HFFc6 (cell line): ENCODE measurements around the gene UGT1A7. TPM values are rescaled to one million over a fixed set of nuclear protein-coding genes. Genes with fewer than 3 reads are reported as not detected.
"Not testable (repeated sequence)": the region's sequence is repeated elsewhere in the genome, so short reads cannot be mapped to it uniquely, and the experiment has no call there.

ENCODE experiments used
- DNase-seq: peaks from one replicate; pipeline ENCODE4 v3.0.0-alpha.2; 2018
- H3K27ac Mint-ChIP-seq: 2 replicates; pipeline ENCODE4 v1.8.0; 2020; ENCODE audit warnings: mild to moderate bottlenecking, mixed read lengths
- H3K27me3 Mint-ChIP-seq: 2 replicates; pipeline ENCODE4 v1.8.0; 2021; ENCODE audit warnings: mild to moderate bottlenecking, moderate library complexity, mixed read lengths; ENCODE audit not compliant: insufficient read depth
- H3K36me3 Mint-ChIP-seq: 2 replicates; pipeline ENCODE4 v1.8.0; 2021; ENCODE audit warnings: low read depth, mixed read lengths
- H3K4me1 Mint-ChIP-seq: 2 replicates; pipeline ENCODE4 v1.8.0; 2020; ENCODE audit warnings: low read depth, mixed read lengths
- H3K4me3 Mint-ChIP-seq: 2 replicates; pipeline ENCODE4 v1.8.0; 2020; ENCODE audit warnings: mild to moderate bottlenecking, moderate library complexity, mixed read lengths
- H3K9me3 Mint-ChIP-seq: 2 replicates; pipeline ENCODE4 v1.8.0; 2020; ENCODE audit warnings: mild to moderate bottlenecking, mixed read lengths
- long read RNA-seq: library from polyadenylated mRNA; unstranded; transcript quantifications from one replicate; pipeline ENCODE4 v2.0.0, GENCODE V29; 2019
- total RNA-seq, 6 experiments: library from RNA; stranded (reverse); fragmentation: NEBNext Ultra II Directional; extraction: Animal tissue kit (Norgen Biotek cat#: 25700); gene quantifications; 2 replicates in 1 of 6; 3 replicates in 5 of 6; pipeline ENCODE4 v1.2.3, GENCODE V29; 2021
- TF ChIP-seq, protein P1 (sequence below): fragments of 200-600 bp; sonication (generic); IDR thresholded peaks from 2 replicates; pipeline ENCODE4 v1.5.0; 2021; ENCODE audit warnings: antibody characterized with exemption, mild to moderate bottlenecking

The UGT1A7 gene
- not detected for total RNA-seq
- long read RNA-seq: 0 reads

DNA sequence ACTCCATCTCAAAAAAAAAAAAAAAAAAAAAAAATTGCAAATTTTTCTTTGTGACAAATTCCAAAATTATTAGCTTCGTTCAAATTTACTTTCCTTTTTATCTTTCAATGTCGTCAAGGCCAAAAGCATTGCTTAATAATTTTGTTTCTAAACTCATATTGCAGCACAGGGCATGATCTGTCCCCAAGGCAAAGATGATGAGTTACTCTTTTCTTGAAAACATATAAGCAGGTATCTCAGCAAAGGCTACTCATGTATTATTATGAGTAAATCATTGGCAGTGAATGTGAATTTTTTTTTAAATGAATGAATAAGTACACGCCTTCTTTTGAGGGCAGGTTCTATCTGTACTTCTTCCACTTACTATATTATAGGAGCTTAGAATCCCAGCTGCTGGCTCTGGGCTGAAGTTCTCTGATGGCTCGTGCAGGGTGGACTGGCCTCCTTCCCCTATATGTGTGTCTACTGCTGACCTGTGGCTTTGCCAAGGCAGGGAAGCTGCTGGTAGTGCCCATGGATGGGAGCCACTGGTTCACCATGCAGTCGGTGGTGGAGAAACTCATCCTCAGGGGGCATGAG lies at the start of gene UGT1A7:
Gene UGT1A7, plus strand, starts transcription at position 381 of the 579 bp plus-strand sequence. Its CDS starts 37 bp downstream, at position 418.
- Mint-ChIP-seq H3K27ac (no peak within 1 kb of the TSS), H3K27me3 (peaks cover 3% of the 10 kb centered on the region; the same call in 1 of the 2 replicates), H3K36me3 (no peaks in the 10 kb centered on the region), H3K4me3 (no peak within 1 kb of the TSS), H3K4me1 (no peaks in the 10 kb centered on the region), H3K9me3 (peaks cover 13% of the 10 kb centered on the region; the same call in 1 of the 2 replicates)
- DNase-seq: no peak
- TF ChIP-seq, protein P1, sequence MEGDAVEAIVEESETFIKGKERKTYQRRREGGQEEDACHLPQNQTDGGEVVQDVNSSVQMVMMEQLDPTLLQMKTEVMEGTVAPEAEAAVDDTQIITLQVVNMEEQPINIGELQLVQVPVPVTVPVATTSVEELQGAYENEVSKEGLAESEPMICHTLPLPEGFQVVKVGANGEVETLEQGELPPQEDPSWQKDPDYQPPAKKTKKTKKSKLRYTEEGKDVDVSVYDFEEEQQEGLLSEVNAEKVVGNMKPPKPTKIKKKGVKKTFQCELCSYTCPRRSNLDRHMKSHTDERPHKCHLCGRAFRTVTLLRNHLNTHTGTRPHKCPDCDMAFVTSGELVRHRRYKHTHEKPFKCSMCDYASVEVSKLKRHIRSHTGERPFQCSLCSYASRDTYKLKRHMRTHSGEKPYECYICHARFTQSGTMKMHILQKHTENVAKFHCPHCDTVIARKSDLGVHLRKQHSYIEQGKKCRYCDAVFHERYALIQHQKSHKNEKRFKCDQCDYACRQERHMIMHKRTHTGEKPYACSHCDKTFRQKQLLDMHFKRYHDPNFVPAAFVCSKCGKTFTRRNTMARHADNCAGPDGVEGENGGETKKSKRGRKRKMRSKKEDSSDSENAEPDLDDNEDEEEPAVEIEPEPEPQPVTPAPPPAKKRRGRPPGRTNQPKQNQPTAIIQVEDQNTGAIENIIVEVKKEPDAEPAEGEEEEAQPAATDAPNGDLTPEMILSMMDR: no peak

GRCh38 chr2:233636306-233636705 lies 45.4 kb upstream of the UGT1A7 start, which contains the start of gene UGT1A10:
Gene UGT1A10, plus strand, starts transcription at chr2:233636448. Its CDS starts 75 bp downstream, at chr2:233636523.
- H3K27me3 Mint-ChIP-seq, H3K36me3 Mint-ChIP-seq, DNase-seq, H3K27ac Mint-ChIP-seq, H3K4me1 Mint-ChIP-seq, H3K9me3 Mint-ChIP-seq: not testable (repeated sequence)
- H3K4me3 Mint-ChIP-seq: peak within 1 kb of the TSS; percentile 63; the same call in 1 of the 2 replicates

DNA sequence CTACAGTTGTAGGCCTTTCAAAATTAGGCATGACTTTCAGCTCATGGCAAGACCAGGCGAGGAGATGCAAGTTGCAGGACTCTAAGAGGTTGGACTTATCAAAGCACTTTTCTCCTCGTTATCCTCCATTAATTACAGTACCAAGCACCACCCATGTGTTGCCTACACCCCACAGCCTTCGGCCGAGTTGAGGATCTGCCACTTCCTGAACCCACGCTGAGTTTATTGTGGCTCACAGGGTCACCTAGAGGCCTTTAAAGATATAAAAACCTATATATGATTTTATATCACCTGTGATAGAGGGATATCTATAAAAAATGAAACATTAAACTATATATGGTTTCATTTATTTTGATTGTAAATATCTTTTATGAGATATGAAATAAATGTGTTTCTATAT lies 42.9 kb upstream of the UGT1A7 start:
- H3K4me1 Mint-ChIP-seq: 0 out of 2 replicates have a peak, but pooled peaks cover 6% of the 10 kb centered on the region
- peaks cover 4% of the 10 kb centered on the region; the same call in 1 of the 2 replicates for H3K27me3 Mint-ChIP-seq
- H3K36me3 Mint-ChIP-seq: no peaks in the 10 kb centered on the region
- TF ChIP-seq, protein P1: no peak
- no peak overlapping the region for H3K4me3 Mint-ChIP-seq
- no peak overlapping the region for H3K27ac Mint-ChIP-seq
- peaks cover 5% of the 10 kb centered on the region; the same call in 1 of the 2 replicates for H3K9me3 Mint-ChIP-seq
- DNase-seq: no peak

DNA sequence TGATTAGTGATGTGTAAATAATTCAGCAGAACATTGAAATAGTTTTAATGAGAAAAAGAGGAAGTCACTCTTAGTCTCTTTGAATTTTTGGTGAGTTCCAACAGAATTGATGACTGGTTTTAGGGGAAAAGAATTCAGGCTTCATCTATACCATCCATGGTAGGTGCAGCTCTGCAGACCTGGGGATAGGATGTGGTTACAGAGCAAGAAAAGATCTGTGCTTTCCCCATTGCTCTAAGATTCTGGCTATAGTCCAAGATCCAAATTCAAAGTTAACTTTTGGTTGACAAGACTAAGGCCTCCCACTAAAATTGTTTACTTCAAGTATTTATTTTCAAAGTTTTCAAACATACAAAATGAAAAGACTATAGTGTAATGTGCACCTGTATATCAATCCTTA lies 41.8 kb upstream of the UGT1A7 start:
- Mint-ChIP-seq H3K4me3 (no peak overlapping the region), H3K9me3 (peaks cover 11% of the 10 kb centered on the region), H3K27me3 (peaks cover 2% of the 10 kb centered on the region; the same call in 1 of the 2 replicates), H3K4me1 (0 out of 2 replicates have a peak, but pooled peaks cover 6% of the 10 kb centered on the region), H3K27ac (no peak overlapping the region), H3K36me3 (no peaks in the 10 kb centered on the region)
- TF ChIP-seq, protein P1: no peak
- no peak for DNase-seq

GRCh38 chr2:233643128-233643527 lies 38.6 kb upstream of the UGT1A7 start:
- H3K27ac Mint-ChIP-seq: no peak overlapping the region
- no peak for DNase-seq
- no peaks in the 10 kb centered on the region; the same call in 1 of the 2 replicates for H3K36me3 Mint-ChIP-seq
- H3K4me3 Mint-ChIP-seq: no peak overlapping the region
- no peaks in the 10 kb centered on the region for H3K4me1 Mint-ChIP-seq
- peaks cover 4% of the 10 kb centered on the region; the same call in 1 of the 2 replicates for H3K27me3 Mint-ChIP-seq
- TF ChIP-seq, protein P1: no peak
- peaks cover 42% of the 10 kb centered on the region for H3K9me3 Mint-ChIP-seq

DNA sequence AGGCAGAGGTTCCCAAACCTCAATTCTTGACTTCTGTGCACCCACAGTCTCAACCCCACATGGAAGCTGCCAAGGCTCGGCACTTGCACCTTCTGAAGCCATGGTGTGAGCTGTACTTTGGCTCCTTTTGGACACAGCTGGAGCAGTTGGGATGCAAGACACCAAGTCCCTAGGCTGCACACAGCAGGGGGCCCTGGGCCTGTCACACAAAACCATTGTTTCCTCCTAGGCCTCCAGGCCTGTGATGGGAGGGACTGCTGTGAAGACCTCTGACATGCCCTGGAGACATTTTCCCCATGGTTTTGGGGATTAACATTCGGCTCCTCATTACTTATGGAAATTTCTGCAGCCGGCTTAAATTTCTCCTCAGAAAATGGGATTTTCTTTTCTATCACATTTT lies 35.7 kb upstream of the UGT1A7 start:
- not testable (repeated sequence) for H3K36me3 Mint-ChIP-seq, H3K4me3 Mint-ChIP-seq, H3K4me1 Mint-ChIP-seq, DNase-seq, H3K27ac Mint-ChIP-seq, H3K27me3 Mint-ChIP-seq
- H3K9me3 Mint-ChIP-seq: peaks cover 43% of the 10 kb centered on the region
